Ecto neural progenitor cell (in vitro differentiated cells): ENCODE results near the gene FAM13A.

Experiments
- DNase-seq: peaks from one replicate; pipeline ENCODE4 v3.0.0-alpha.2; 2018; ENCODE audit warnings: low spot score

Gene FAM13A

GRCh38 chr4:88841635-88842034 is 215.3 kb downstream of the FAM13A start:
- no peak for DNase-seq

GRCh38 chr4:88836216-88836615 is 220.8 kb downstream of the FAM13A start:
- no peak for DNase-seq

- no peak for DNase-seq
These were observed 226.0 kb downstream of the FAM13A start for GRCh38 chr4:88831031-88831430.

- no peak for DNase-seq
These were observed 226.4 kb downstream of the FAM13A start for GRCh38 chr4:88830598-88830997.

GRCh38 chr4:88828842-88829571 is 228.0 kb downstream of the FAM13A start:
- DNase-seq: no peak

- DNase-seq: no peak
These were observed 229.5 kb downstream of the FAM13A start for GRCh38 chr4:88827442-88827841.

GRCh38 chr4:88826771-88827170 is 230.2 kb downstream of the FAM13A start:
- no peak for DNase-seq

GRCh38 chr4:88825931-88826330 is 231.1 kb downstream of the FAM13A start:
- no peak for DNase-seq

GRCh38 chr4:88823058-88823919 is 233.7 kb downstream of the FAM13A start:
- peak; percentile 85 for DNase-seq

GRCh38 chr4:88822034-88822789 is 234.8 kb downstream of the FAM13A start:
- no peak for DNase-seq

GRCh38 chr4:88821522-88821921 is 235.5 kb downstream of the FAM13A start:
- DNase-seq: no peak

- DNase-seq: no peak
These were observed 236.1 kb downstream of the FAM13A start for GRCh38 chr4:88820698-88821415.

GRCh38 chr4:88819818-88820697 is 236.9 kb downstream of the FAM13A start:
- DNase-seq: no peak

- no peak for DNase-seq
These were observed 238.1 kb downstream of the FAM13A start for GRCh38 chr4:88818631-88819470.

- no peak for DNase-seq
These were observed 239.2 kb downstream of the FAM13A start for GRCh38 chr4:88817740-88818139.

GRCh38 chr4:88816360-88816759 is 240.6 kb downstream of the FAM13A start:
- DNase-seq: no peak

GRCh38 chr4:88814043-88814617 is 242.9 kb downstream of the FAM13A start:
- DNase-seq: no peak

- DNase-seq: no peak
These were observed 244.0 kb downstream of the FAM13A start for GRCh38 chr4:88813013-88813412.

- DNase-seq: no peak
These were observed 244.6 kb downstream of the FAM13A start for GRCh38 chr4:88812420-88812819.

GRCh38 chr4:88811904-88812303 is 245.1 kb downstream of the FAM13A start:
- DNase-seq: no peak
